Epithelial cell of proximal tubule (primary cell): ENCODE data around the gene ITGA11. TPM values are rescaled to one million over a fixed set of nuclear protein-coding genes. Genes with fewer than 3 reads are reported as not detected.

Source experiments
- DNase-seq: peaks from one replicate; pipeline ENCODE4 v3.0.0-alpha.2; 2011; ENCODE audit warnings: low read depth
- H3K4me3 ChIP-seq: 2 replicates; pipeline ENCODE4 v1.5.1; 2011; ENCODE audit warnings: low read depth, mild to moderate bottlenecking, low read length
- total RNA-seq: library from RNA; depleted of rRNA; stranded (reverse); fragments of >200 nt; gene quantifications from 2 replicates; pipeline ENCODE4 v1.2.3, GENCODE V29; 2015
- TF ChIP-seq, protein P1 (sequence below): conservative IDR thresholded peaks from 2 replicates; pipeline ENCODE4 v1.5.1; 2012; ENCODE audit warnings: low read depth, mild to moderate bottlenecking, low read length

The ITGA11 gene
- total RNA-seq, 1 donor from 2014 or later: 1.6 TPM

DNA sequence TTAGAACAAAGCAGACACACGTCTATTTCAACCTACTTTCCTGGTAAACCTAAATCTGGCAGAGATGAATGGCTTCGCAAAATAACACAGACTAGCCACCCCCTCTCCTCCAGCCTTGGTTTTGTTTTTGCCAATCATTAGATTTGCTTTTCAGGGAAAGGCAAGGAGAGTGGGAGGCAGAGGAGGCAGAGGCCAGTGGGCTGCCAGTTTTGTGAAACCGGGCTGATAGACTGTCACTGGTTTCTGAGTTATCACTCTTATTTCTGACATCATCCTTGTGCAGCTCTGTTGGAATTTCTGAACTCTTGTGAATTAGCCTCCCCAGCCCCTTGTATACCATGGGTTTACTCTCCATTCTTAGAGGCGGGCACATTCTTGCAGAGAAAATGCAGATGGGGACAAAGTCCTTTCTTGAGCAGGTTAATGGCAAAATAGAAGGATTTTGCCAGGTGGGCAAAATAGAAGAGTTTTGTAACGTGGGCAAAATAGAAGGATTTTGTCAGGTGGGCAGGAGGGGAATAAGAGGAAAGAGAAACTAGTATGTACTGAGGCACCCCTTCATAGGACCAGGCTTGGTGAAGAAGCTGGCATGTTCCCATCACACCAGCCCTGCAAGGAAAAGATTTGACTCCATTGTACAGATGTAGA is 157.6 kb downstream of the ITGA11 start:
- H3K4me3 ChIP-seq: no peak overlapping the region
- TF ChIP-seq, protein P1, sequence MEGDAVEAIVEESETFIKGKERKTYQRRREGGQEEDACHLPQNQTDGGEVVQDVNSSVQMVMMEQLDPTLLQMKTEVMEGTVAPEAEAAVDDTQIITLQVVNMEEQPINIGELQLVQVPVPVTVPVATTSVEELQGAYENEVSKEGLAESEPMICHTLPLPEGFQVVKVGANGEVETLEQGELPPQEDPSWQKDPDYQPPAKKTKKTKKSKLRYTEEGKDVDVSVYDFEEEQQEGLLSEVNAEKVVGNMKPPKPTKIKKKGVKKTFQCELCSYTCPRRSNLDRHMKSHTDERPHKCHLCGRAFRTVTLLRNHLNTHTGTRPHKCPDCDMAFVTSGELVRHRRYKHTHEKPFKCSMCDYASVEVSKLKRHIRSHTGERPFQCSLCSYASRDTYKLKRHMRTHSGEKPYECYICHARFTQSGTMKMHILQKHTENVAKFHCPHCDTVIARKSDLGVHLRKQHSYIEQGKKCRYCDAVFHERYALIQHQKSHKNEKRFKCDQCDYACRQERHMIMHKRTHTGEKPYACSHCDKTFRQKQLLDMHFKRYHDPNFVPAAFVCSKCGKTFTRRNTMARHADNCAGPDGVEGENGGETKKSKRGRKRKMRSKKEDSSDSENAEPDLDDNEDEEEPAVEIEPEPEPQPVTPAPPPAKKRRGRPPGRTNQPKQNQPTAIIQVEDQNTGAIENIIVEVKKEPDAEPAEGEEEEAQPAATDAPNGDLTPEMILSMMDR: no peak
- no peak for DNase-seq

GRCh38 chr15:68272721-68273271 is 159.2 kb downstream of the ITGA11 start:
- no peak for DNase-seq
- no peak overlapping the region for H3K4me3 ChIP-seq
- TF ChIP-seq, protein P1: no peak

DNA sequence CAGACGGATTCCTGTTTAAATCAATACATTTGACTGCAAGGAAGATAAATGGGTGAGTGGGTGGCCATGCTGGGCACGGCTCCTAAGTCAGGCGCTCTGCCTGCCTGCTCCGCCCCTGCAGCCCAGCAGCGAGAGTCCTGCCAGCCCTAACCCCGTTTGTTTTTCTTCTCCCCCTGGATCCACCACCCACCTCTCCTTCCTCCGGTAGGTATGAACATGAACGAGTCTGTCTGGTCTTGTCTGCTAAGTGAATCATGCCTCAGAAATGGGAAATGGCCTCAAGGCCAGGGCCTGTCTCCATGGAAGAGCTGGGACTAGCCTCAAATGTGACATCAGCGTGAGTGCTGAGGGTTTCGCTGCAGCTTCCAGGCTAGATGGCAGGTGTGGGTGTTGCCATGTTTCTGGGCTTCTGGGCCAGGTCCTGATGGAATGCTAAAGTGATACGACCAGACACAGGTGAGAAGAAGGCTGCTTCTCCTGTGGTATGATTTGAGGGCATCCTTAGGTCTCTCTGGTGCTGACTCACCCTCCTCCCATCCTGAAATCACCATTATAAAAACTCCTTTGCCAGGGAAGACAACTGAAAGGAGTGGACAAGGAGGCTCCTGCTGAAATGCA is 160.0 kb downstream of the ITGA11 start:
- TF ChIP-seq, protein P1: no peak

DNA sequence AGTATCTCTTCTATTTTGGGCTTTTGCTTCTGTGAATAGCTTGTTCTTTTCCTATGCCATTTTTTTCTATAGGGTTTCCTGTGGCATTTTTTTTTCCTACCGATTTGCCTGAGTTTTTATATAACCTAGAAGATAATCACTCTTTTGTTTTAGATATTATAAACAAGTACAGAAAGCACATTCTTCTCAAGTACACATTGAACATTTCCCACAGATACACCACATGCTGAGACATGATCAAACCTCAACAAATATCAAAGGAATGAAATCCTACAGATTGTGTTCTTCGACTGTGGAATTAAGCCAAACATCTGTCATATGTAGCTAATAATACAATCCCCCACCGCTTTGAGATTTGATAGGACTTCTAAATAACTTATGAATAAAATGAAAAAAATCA is 163.6 kb downstream of the ITGA11 start:
- no peak overlapping the region for H3K4me3 ChIP-seq
- DNase-seq: no peak
- TF ChIP-seq, protein P1: no peak

More for the DNA sequence above, 160.0 kb downstream of the ITGA11 start:
- DNase-seq: no peak
- no peak overlapping the region for H3K4me3 ChIP-seq

- TF ChIP-seq, protein P1: no peak
- H3K4me3 ChIP-seq: no peak overlapping the region
- no peak for DNase-seq
Observed at GRCh38 chr15:68265674-68266073, 166.3 kb downstream of the ITGA11 start.

DNA sequence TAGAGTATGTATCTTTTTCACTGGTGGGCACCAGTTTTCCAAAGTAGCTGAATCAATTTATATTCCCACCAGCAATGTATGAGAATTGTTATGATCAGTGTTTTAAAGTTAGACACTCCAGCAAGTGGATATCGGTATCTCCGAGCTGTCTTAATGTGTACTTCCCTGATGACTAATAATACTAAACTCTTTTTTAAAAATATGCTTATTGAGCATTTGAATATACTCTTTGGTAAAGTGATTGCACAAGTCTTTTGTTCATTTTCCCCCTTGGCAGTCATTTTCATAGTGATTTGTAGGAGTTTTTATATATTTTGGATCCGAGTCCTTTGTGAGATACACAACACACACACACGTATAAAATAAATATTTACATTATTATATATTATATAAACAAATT is 166.9 kb downstream of the ITGA11 start:
- TF ChIP-seq, protein P1: no peak
- H3K4me3 ChIP-seq: no peak overlapping the region
- no peak for DNase-seq

DNA sequence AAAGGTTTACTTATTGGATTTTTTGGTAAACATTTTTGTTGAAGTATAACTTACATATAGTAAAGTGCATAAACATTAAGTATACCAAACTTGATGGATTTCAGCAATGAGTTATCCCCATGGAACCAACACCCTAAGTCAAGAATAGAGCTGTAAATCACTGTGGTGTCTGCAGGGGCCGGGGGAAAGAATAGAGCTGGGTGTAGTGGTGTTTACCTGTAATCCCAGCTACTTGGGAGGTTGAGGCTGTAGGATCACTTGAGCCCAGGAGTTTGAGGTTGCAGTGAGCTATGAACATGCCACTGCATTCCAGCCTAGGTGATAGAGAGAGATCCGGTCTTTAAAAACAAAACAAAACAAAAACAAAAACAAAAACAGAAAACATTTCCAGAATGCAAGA is 167.7 kb downstream of the ITGA11 start:
- no peak overlapping the region for H3K4me3 ChIP-seq
- no peak for DNase-seq
- TF ChIP-seq, protein P1: no peak
